OCI-M1 (cell line): ENCODE results near the gene GNA14.
"Not testable (repeated sequence)": the region's sequence is repeated elsewhere in the genome, so short reads cannot be mapped to it uniquely, and the experiment has no call there.

Experiments
- DNase-seq: peaks from one replicate; lab custom pipeline; 2025; lab: John Stamatoyannopoulos, UW

GNA14 gene

DNA sequence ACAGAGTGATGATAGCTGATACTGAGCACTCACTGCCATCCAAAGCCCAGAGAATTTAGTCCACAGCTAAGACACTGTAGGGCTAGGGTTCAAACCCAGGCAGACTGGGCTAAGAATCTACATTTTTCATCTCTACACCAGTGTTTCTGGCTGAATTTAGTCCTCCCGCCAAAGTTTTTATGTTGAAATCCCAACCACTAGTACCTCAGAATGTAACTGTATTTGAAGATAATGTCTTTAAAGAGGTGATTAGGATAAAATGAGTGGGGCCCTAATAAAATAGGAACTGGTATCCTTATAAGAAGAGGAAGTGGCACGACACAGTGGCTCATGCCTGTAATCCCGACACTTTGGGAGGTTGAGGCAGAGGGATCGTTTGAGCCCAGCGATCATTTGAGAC is 4.3 kb downstream of the GNA14 start:
- no peak for DNase-seq

DNA sequence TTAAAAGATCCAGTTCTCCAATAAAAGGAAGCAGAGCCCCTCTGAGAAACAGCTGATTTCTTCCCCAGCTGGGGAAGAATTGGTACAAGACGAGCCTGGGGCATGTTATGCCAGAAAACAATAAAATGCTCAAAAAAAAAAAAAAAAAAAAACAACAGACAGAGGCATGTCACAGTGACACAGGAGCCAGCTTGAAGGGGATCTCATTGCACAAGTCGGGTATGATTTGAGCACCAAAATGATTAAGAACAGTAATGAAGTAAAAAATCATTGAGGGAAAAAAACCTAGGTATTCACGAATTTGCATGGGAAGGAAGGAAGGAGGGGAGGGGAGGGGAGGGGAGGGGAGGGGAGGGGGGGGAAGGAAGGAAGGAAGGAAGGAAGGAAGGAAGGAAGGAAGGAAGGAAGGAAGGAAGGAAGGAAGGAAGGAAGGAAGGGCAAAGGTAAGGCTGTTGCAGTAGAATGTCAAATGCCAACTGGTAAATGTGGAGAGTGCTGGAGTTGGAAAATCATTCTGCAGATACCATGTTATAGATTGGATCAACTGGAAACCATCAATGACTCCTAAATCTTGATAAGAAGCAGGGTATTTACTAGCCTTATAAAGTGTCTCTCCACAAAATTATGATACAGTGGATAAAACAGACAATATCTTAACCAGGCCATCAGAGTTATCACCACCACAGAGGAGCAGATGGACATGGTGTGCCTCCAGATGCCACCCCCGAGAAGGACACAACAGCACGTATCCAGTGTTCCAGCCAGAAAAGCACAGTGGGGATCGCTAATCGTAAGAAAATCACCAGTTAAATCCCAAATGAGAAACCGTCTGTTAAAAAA is 7.2 kb downstream of the GNA14 start:
- DNase-seq: no peak

DNA sequence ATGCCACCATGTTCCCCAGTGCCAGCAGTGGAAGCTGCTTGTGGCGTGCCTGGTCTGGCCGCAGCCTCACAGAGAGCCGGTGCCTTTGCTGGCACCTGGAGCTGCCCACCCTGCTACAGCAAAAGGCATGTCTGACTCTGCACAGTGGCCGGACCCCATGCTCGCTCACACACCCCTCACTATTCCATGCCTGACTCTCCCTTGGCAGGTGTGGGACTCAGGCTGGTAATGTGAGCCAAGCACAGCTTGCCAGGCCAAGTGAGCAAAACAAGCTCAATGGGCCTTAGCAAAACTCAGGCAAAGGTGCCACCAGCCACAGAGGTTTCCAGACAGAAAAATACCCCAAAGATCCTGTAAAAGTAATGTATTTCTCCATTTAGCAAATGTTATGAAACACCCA is 15.5 kb downstream of the GNA14 start:
- DNase-seq: no peak

DNA sequence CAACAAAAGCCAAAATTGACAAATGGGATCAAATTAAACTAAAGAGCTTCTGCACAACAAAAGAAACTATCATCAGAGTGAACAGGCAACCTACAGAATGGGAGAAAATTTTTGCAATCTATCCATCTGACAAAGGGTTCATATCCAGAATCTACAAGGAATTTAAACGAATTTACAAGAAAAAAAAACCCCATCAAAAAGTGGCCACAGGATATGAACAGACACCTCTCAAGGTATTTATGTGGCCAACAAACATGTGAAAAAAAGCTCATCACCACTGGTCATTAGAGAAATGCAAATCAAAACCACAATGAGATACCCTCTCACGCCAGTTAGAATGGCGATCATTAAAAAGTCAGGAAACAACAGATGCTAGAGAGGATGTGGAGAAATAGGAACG is 19.3 kb downstream of the GNA14 start:
- not testable (repeated sequence) for DNase-seq

DNA sequence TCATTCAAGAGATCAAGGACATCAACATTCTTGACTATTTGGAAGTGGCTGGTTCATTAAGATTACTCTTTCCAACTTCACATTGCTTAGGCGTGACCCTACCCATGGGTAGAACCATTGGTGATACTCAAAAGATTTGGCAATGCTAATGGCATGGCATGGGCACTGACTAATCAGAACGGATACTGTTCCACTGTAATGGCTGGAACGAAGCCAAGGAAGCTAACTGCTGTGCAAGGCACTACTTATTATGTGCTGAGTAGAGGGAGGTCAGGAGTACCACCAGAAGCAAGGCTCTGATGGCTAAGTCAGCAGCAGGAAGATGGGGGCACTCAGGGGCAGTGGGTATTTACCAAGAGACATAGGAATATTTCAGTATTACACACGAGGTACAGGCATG is 31.9 kb downstream of the GNA14 start:
- DNase-seq: no peak

DNA sequence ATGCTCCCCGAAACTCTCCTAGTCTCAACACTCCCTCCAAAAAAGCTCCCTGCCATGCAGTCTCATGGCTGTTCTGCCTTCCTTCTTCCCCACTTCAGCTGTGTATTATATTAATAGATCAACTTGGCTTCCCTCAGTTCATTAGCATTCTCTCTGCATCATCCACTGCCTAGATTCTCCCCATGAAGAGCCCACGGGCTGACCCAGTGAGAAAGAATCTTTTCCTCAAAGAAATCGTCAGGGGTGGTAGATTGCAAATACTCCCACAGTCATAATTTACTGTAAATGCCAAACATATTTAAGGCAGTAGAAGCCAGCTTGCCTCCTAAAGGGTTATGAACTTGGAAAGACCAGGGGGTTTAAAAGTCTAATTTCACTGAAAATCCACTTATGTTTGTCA is 33.5 kb downstream of the GNA14 start:
- DNase-seq: no peak

DNA sequence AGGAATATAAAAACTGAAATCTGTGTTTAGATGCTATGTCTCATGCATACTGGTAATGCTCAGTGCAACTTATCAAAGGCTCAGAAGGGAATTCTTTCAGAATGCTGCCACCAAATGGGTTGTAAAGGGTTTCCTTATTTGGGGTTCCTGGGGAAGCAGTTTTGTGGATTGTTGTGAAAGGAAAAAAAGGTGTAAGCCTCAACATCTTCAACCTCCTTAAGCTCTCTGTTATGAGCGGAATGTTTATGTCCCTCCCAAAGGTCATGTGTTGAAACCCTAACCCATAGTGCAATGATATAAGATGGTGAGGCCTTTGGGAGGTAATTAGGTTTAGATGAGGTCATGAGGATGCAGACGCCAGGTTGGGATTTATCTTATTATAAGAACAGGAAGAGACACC is 41.6 kb downstream of the GNA14 start:
- no peak for DNase-seq

DNA sequence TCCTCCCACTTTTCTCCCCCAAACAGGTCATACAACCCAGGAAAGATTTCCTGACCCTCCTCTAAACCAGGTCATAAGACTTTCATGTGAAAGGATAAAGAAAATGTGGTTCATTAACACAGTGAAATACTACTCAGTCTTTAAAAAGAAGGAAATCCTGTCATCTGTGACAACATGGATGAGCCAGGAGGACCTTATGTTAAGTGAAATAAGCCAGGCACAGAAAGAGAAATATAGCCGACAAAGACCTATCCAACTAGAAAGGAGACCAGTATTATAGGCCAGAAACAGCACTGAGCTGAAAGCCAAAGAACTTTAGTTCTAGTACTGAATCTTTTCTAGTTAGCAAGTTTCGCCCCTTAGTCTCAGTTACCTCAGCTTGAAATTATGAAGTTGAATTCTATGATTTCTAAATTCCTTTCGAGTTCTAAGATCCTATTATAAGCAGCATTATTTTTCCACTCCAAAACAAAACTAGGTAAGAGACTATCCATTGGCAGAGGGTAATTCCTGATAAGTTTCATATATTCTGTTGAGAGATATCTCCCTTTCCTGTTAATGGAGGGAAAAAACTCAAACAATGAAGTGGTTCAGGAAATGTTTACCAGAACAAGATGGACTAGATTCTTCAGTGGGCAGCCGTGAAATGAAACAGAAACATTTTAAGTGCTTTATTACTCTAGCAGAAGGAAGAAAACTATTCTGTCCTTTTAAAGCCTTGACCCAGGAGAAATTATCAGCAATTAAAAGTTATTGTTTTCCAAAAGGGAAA is 42.5 kb downstream of the GNA14 start:
- DNase-seq: no peak

DNA sequence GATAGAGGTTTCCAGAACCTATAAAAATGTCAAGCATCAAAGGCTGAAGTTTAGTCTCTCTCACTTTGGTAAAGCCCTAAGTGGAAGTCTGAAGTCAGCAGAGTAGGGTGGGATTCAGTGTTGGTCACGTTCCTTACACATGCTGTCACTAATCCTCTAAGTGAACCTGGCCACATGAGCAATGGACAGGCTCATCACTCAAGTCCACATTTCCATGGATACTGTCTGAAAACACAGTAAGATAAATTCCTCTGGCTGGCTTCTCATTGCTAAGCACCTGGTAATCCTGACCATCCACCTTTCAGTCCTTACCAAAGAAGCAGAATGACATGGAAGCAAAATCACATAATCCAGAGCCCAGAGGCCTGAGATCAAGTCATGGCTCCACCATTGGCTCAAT is 43.8 kb downstream of the GNA14 start:
- DNase-seq: no peak

DNA sequence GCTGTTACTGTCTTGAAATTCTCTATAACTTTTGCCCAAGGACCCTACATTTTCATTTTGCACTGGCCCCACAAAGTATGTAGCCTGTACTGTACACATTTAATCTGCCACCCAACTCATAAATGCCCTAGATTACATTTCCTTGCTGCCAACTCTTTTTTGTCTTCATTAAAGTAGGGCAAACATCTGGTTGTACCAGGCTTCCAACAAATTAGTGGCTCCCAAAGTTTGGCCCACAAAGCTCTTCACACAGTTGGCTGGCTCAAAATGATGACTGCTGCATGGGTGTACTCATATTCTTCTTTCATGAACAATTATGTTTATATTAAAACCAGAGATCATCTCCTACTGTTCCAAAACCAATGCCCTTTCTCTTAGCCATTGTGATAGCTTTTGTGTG is 45.3 kb downstream of the GNA14 start:
- DNase-seq: no peak

DNA sequence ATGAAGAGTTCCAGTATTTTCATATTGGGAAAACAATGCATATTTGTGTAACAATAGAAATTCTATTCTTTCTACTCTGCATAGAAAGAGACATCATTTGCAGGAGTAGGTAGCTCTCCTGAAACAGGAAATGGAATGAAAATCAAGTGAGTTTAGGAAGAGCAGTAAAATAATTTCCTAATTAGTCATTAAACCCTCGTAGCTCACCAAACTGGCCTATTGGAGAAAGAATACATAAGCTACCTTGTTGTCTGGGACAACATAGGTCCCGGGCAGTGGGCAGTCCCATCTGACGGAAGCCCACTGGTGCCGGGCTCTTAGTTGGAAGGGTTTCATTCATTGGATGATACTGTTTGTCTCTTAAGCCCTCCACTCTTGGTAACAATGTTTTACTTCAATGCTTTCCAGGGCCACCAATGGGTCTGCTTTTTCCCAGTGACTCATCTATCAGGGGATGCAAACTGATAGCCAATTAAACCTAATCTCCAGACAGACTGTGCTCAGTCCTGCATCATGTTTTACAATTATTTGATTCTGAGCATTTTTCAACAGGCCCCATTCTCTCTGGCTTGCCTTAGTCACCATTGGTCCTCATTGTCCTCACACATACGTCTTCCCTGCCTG is 46.5 kb downstream of the GNA14 start:
- no peak for DNase-seq

DNA sequence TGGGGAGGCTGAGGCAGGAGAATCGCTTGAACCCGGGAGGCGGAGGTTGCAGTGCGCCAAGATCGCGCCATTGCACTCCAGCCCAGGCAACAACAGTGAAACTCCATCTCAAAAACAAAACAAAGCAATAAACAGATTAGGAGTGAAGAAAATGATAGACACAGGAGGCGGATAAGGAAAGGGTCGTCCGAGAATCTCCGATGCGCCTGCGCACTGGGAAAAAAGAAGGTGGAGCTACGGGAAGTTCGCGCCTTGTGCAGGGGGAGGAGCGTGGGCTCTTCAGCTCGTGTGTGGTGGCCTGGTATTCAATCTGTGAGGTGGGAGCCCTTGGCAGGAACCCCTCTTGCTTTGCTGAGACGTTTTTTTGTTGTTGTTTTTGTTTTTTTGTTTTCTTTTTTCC is 47.3 kb downstream of the GNA14 start:
- no peak for DNase-seq

DNA sequence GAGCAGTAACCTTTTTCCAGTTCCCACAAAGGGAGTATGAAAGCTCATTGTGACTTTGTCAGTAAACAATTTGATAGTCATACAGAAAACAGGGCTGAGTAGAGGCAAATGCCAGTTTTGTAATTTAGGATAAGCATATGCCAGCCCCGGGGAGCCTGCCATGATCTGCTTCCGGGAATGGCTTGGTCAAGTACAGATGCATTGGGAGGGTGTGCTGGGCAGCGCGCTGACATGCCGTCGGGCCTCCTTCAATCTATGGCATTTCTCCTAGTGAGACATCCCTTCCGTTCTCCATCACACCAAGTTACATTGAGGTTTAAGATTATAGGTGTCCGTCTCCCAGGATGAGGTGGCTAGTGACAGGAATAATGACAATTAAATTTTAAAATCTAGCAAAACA is 48.6 kb downstream of the GNA14 start:
- DNase-seq: no peak

DNA sequence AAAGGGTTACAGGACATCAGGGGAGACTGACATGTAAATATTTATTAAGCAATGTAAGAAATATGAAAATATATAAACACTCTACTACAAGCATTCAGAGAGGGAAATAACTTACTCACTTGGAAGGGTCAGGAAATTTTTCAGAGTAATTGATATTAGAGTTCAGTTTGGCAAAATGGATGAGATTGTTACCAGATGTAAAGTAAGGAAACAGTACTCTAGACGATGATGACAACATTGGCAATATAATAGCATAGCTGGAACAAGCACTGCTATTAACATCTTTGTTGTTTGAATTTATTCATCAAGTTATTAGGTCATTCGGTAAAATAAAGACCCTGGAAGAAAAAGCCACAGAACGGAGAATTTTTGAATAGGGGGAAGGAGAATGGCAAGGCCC is 49.1 kb downstream of the GNA14 start:
- no peak for DNase-seq

DNA sequence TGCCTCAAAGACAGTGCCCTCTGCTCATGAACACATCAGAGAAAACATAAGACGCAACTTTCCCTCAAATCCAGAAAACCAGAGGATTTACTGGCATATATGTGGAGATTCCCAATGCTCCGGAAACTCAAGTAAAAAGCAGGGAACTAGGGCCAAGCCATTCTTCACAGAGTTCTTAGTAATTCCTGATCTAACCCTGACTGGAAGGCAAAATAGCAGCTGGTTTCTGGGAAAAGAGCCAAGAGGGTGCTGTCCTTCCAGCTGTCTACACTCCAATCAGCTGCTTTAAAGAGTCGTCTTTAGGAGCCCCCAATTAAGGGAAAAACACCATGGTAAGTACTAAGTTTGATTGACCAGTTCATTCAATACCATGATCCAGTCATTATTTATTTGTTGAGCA is 49.6 kb downstream of the GNA14 start:
- no peak for DNase-seq

DNA sequence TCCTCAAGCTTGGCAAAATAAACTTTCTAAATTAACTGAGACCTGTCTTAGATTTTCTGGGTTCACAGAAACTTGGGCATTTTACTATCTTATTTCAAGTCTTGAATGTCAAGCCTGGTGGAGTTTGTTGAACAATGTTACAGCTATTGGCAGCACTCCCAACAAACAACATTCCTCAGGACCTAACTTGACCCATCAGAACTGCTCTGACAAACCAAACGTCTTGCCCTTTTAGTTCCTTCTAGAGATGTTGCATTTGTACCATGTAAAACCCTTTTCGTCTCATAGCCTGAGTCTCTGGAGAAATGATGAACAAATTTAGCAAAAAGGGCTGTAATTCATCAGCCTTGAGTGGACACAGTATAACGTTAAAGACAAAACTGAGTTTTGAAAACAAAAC is 51.1 kb downstream of the GNA14 start:
- DNase-seq: no peak

DNA sequence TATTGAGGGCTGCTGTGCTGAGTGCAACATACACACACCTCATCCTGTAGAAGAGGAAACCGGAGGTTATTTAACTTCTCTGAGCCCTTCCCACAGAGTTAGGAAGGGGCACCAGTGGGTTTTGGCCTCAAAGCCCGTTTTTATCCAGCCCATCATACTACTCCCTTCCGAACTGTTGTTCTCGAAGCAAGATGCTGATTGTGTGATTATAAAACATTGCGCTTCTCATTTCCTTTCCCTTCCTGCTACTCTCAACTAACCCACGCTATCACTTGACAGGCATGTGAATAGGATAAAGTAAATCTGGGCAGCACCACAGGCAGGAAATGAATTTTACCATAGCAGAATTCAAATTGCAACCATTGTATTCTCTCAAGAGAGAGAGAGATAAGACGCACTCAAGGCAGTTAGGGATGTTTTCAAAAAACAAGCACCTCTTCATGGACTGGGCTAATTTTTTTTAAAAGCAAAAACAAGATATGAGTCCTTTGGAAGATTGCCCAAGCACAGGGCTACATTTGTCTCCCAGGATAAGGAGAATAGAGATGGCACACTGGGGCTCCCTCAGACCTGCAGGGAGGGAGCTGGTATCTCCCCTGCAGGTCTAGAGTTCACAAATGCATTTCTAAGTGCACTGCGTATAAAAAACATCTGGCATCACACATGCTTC is 52.6 kb downstream of the GNA14 start:
- peak; percentile 26 for DNase-seq

DNA sequence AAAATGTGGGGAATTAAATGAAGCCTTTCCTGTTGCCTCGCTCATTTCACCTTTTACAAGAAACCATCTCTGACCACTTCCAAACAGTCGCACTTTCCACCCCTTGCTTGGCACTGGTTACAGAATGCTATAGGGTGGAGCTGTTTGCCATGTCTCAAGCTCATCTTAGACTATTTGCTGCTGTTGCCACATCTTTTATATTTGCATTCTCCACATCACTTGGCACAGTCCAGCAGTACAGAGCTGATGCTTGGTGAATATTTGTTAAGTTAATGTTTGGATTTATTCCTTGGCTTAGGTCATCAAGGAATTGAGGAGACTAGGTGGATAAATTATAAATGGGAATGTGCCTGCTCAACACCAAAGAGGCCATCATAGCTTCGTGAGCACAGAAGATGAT is 53.2 kb downstream of the GNA14 start:
- no peak for DNase-seq

DNA sequence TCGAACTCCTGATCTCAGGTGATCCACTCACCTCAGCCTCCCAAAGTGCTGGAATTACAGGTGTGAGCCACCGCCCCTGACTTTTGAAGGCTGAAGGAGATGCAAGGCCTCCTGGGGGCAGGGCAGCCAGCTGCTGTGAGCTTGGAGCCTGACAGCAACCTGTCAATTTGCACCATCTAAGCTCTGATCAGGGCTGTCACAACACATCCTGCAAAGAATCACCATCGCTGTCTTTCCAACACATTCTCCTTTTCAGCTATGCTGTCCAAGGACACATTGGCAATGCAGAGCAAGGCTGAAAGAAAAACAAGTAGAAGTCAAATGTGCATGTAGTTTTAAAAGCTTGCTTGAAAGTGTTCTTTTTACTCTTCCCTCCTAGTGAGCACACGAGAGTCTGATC is 54.6 kb downstream of the GNA14 start:
- DNase-seq: no peak

DNA sequence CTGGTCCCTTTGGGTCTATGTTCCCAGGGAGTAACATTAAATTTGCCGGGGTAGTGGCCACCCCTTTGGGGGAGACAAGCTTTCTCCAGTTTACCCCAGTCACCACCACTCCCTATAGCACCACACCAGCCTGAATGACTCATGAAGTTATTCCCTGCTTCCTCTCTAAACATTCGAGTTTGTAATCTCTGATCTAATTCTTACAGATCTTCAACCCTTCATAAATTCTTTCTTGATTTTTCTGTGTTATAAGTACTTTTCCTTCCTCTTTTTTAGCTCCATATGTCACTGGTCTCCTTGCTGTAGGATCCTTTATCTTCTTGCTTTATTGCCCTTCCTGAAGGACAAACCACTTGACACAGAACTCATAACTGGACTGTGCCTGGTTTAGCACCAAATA is 55.6 kb downstream of the GNA14 start:
- peak; percentile 31 for DNase-seq

DNA sequence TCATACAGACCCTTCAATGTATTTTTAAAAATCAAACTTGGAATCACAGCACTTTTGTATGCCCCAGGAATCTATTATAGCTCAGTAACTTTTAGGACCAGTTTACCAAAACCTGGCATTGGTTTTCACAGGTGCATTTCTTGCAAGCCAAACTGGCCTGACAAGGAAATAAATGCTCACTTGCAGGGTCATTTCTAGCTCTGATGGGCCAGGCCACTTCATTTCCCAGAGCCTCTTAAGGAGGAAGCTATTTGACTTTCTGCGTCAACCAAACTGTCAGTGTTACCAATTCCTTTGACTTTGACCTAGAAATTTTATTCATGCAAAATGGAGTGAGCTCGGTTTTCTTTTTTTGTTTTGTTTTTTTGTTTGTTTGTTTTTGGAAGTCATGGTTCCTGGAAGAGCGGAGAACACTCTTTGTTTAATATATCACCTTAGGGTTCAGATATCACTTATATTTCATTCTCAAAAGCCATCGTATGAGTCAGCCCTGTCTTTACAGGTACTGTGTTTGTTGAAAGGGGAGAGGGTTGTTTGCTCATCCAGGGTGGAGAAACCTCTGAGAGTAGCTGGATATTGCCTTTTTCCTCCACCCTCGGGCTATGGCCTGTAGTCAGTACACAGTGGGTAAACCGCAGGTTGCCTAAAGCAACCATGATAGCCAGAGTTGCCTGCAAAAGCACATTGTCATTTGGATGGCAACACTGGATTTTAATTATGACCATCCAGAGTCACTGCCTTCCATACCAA is 58.9 kb downstream of the GNA14 start:
- no peak for DNase-seq
